ENCODE results near the gene SLC22A16. TPM values are rescaled to one million over a fixed set of nuclear protein-coding genes. Genes with fewer than 3 reads are reported as not detected.
"Not testable (repeated sequence)": the region's sequence is repeated elsewhere in the genome, so short reads cannot be mapped to it uniquely, and the experiment has no call there.

Gene SLC22A16
- total and polyA plus RNA-seq, 4 donors: 0.37 to 3.2 (median 0.99) TPM

- no peak for DNase-seq
- H3K4me1 ChIP-seq (ENCODE audit: control insufficient read depth in 5 of 5, insufficient read depth in 5 of 5, low read length in 5 of 5): no peaks in the 10 kb centered on the region
- H3K27ac ChIP-seq (ENCODE audit: low read depth in 1 of 2, low read length in 1 of 2): no peak overlapping the region
- peaks cover 0 to 2% (median 0%) of the 10 kb centered on the region in 3 donors for H3K27me3 ChIP-seq (ENCODE audit: control insufficient read depth in 3 of 3, insufficient read depth in 3 of 3, low read length in 2 of 3)
- H3K36me3 ChIP-seq (ENCODE audit: control insufficient read depth in 4 of 4, insufficient read depth in 4 of 4, low read length in 4 of 4): no peaks in the 10 kb centered on the region
- H3K4me3 ChIP-seq: no peak overlapping the region
- no peak for ATAC-seq (ENCODE audit: insufficient read depth, low FRiP score)
- peaks cover 0 to 13% (median 11%) of the 10 kb centered on the region in 4 donors for H3K9me3 ChIP-seq (ENCODE audit: control insufficient read depth in 4 of 4, insufficient read depth in 3 of 4, low read length in 3 of 4)
- 86 to 93% methylated on average over 2 of the region's 2 CpGs for WGBS, 2 donors
- H3K9ac ChIP-seq (ENCODE audit: insufficient read depth in 1 of 2, low read length in 2 of 2): no peak overlapping the region
- no peak for TF ChIP-seq CTCF (IDR thresholded peaks at IDR 0.05; ENCODE audit: control extremely low read depth, extremely low read depth)
These were observed 13.4 kb downstream of the SLC22A16 start for GRCh38 chr6:110462884-110463481.

GRCh38 chr6:110461376-110461775 lies 15.0 kb downstream of the SLC22A16 start:
- no peak for TF ChIP-seq CTCF (IDR thresholded peaks at IDR 0.05; ENCODE audit: control extremely low read depth, extremely low read depth)
- Histone ChIP-seq H3K27ac (ENCODE audit: low read depth in 1 of 2, low read length in 1 of 2) (no peak overlapping the region), H3K4me1 (ENCODE audit: control insufficient read depth in 5 of 5, insufficient read depth in 5 of 5, low read length in 5 of 5) (no peaks in the 10 kb centered on the region), H3K27me3 (ENCODE audit: control insufficient read depth in 3 of 3, insufficient read depth in 3 of 3, low read length in 2 of 3) (peaks cover 0 to 1% (median 0%) of the 10 kb centered on the region in 3 donors), H3K9me3 (ENCODE audit: control insufficient read depth in 4 of 4, insufficient read depth in 3 of 4, low read length in 3 of 4) (peaks cover 0 to 16% (median 12%) of the 10 kb centered on the region in 4 donors), H3K9ac (ENCODE audit: insufficient read depth in 1 of 2, low read length in 2 of 2) (no peak overlapping the region), H3K4me3 (no peak overlapping the region), H3K36me3 (ENCODE audit: control insufficient read depth in 4 of 4, insufficient read depth in 4 of 4, low read length in 4 of 4) (no peaks in the 10 kb centered on the region)
- no peak for DNase-seq
- 90 to 96% methylated on average over 1 of the region's 1 CpG for WGBS, 2 donors
- ATAC-seq (ENCODE audit: insufficient read depth, low FRiP score): no peak

GRCh38 chr6:110459137-110459536 lies 17.3 kb downstream of the SLC22A16 start:
- no peaks in the 10 kb centered on the region for H3K27me3 ChIP-seq (ENCODE audit: control insufficient read depth in 3 of 3, insufficient read depth in 3 of 3, low read length in 2 of 3)
- DNase-seq (no peak), ATAC-seq (ENCODE audit: insufficient read depth, low FRiP score) (no peak)
- H3K27ac ChIP-seq (ENCODE audit: low read depth in 1 of 2, low read length in 1 of 2): no peak overlapping the region
- TF ChIP-seq CTCF (IDR thresholded peaks at IDR 0.05; ENCODE audit: control extremely low read depth, extremely low read depth): no peak
- no peak overlapping the region for H3K4me3 ChIP-seq
- no peaks in the 10 kb centered on the region for H3K36me3 ChIP-seq (ENCODE audit: control insufficient read depth in 4 of 4, insufficient read depth in 4 of 4, low read length in 4 of 4)
- 95% methylated on average over 2 of the region's 2 CpGs for WGBS, 2 donors
- peaks cover 0 to 16% (median 12%) of the 10 kb centered on the region in 4 donors for H3K9me3 ChIP-seq (ENCODE audit: control insufficient read depth in 4 of 4, insufficient read depth in 3 of 4, low read length in 3 of 4)
- no peak overlapping the region for H3K9ac ChIP-seq (ENCODE audit: insufficient read depth in 1 of 2, low read length in 2 of 2)
- no peaks in the 10 kb centered on the region for H3K4me1 ChIP-seq (ENCODE audit: control insufficient read depth in 5 of 5, insufficient read depth in 5 of 5, low read length in 5 of 5)

- no peaks in the 10 kb centered on the region for H3K4me1 ChIP-seq (ENCODE audit: control insufficient read depth in 5 of 5, insufficient read depth in 5 of 5, low read length in 5 of 5)
- DNase-seq (no peak), ATAC-seq (ENCODE audit: insufficient read depth, low FRiP score) (no peak)
- no peaks in the 10 kb centered on the region for H3K36me3 ChIP-seq (ENCODE audit: control insufficient read depth in 4 of 4, insufficient read depth in 4 of 4, low read length in 4 of 4)
- H3K9ac ChIP-seq (ENCODE audit: insufficient read depth in 1 of 2, low read length in 2 of 2): no peak overlapping the region
- TF ChIP-seq CTCF (IDR thresholded peaks at IDR 0.05; ENCODE audit: control extremely low read depth, extremely low read depth): no peak
- peaks cover 0 to 16% (median 9%) of the 10 kb centered on the region in 4 donors for H3K9me3 ChIP-seq (ENCODE audit: control insufficient read depth in 4 of 4, insufficient read depth in 3 of 4, low read length in 3 of 4)
- no peak overlapping the region for H3K4me3 ChIP-seq
- no peak overlapping the region for H3K27ac ChIP-seq (ENCODE audit: low read depth in 1 of 2, low read length in 1 of 2)
- WGBS, 2 donors: 95 to 96% methylated on average over 1 of the region's 1 CpG
- no peaks in the 10 kb centered on the region for H3K27me3 ChIP-seq (ENCODE audit: control insufficient read depth in 3 of 3, insufficient read depth in 3 of 3, low read length in 2 of 3)
These were observed 17.9 kb downstream of the SLC22A16 start for GRCh38 chr6:110458476-110458875.

- H3K4me3 ChIP-seq; ATAC-seq (ENCODE audit: insufficient read depth, low FRiP score); H3K4me1 ChIP-seq (ENCODE audit: control insufficient read depth in 5 of 5, insufficient read depth in 5 of 5, low read length in 5 of 5); H3K36me3 ChIP-seq (ENCODE audit: control insufficient read depth in 4 of 4, insufficient read depth in 4 of 4, low read length in 4 of 4); H3K9ac ChIP-seq (ENCODE audit: insufficient read depth in 1 of 2, low read length in 2 of 2); H3K27me3 ChIP-seq (ENCODE audit: control insufficient read depth in 3 of 3, insufficient read depth in 3 of 3, low read length in 2 of 3); DNase-seq; H3K27ac ChIP-seq (ENCODE audit: low read depth in 1 of 2, low read length in 1 of 2): not testable (repeated sequence)
- 84 to 88% methylated on average over 8 of the region's 8 CpGs for WGBS, 2 donors
- H3K9me3 ChIP-seq (ENCODE audit: control insufficient read depth in 4 of 4, insufficient read depth in 3 of 4, low read length in 3 of 4): peaks cover 0 to 11% (median 8%) of the 10 kb centered on the region in 4 donors
These were observed 18.7 kb downstream of the SLC22A16 start for GRCh38 chr6:110457567-110458175.

Data from lung (tissue), 12 donors.